PC-3 (cell line): ENCODE measurements around the gene TEX19.

Source experiments
- CTCF ChIP-seq: fragments of 300-600 bp; sonication (generic); conservative IDR thresholded peaks from 2 replicates; pipeline ENCODE4 v1.5.1; 2017; ENCODE audit warnings: antibody characterized with exemption, low read depth, mild to moderate bottlenecking, low read length
- EZH2 ChIP-seq: fragments of 300-600 bp; sonication (generic); IDR thresholded peaks from one replicate; pipeline ENCODE4 v1.6.1; 2017; ENCODE audit warnings: antibody characterized with exemption, mild to moderate bottlenecking, low read length; ENCODE audit not compliant: unreplicated experiment

- TF ChIP-seq CTCF (no peak), EZH2 (no peak)
These were observed 34.3 kb upstream of the TEX19 start for GRCh38 chr17:82324566-82325285.
